Aortic smooth muscle cell (primary cell): ENCODE data around the gene SLC6A3. TPM values are rescaled to one million over a fixed set of nuclear protein-coding genes. Genes with fewer than 3 reads are reported as not detected.

Source experiments
- total RNA-seq: library from RNA; depleted of rRNA; stranded (reverse); fragments of >200 nt; gene quantifications from 2 replicates; pipeline ENCODE4 v1.2.3, GENCODE V29; 2014

SLC6A3 gene
- total RNA-seq, result not detected in 2 replicates

GRCh38 chr5:1445313-1445688, at the start of gene SLC6A3:
Gene SLC6A3 (minus strand): TSS chr5:1445440. CDS start chr5:1443197, 2,243 bp downstream.

GRCh38 chr5:1344975-1345838, 100.0 kb downstream of the SLC6A3 start, which contains the start of gene CLPTM1L:
Gene CLPTM1L (minus strand): TSS chr5:1345099. CDS start chr5:1344841, 258 bp downstream.

Other genes with a start within 250 kb of the SLC6A3 start
- gene SLC6A19, start 243.8 kb downstream of the SLC6A3 start, total RNA-seq, result not detected in 2 replicates
- gene SLC6A18, start 220.1 kb downstream of the SLC6A3 start, total RNA-seq, result not detected in 2 replicates
- gene TERT, start 150.4 kb downstream of the SLC6A3 start, total RNA-seq, result not detected in 2 replicates
- gene CLPTM1L, start 100.3 kb downstream of the SLC6A3 start, total RNA-seq, result 250 and 324 TPM in 2 replicates
- 52.5 and 77.0 TPM in 2 replicates for gene LPCAT1, start 78.5 kb upstream of the SLC6A3 start, total RNA-seq